Adrenal gland (tissue), 12 donors: Measurements from ENCODE around the gene CRELD2. TPM values are rescaled to one million over a fixed set of nuclear protein-coding genes. Genes with fewer than 3 reads are reported as not detected.

Experiments used
- DNase-seq, 7 donors: peaks; one replicate each; pipeline ENCODE4 v3.0.0-alpha.2; 2019 to 2020
- H3K27ac ChIP-seq, 5 donors: fragments of 200-600 bp; sonication (generic) in 4 of 5; 1 replicate in 3 of 5; 2 replicates in 2 of 5; pipeline versions ENCODE4 v1.5.1 to v1.8.0; 2016 to 2020; ENCODE audit warnings: mild to moderate bottlenecking in 1 of 5
- H3K27me3 ChIP-seq: fragments of 200-600 bp; 2 replicates; pipeline ENCODE4 v1.8.0; 2021
- H3K36me3 ChIP-seq, 2 donors: fragments of 200-600 bp; replicated peaks in 1 of 2; 1 replicate in 1 of 2; 2 replicates in 1 of 2; pipeline versions ENCODE4 v1.5.1 to v1.8.0; 2018 to 2022
- H3K4me1 ChIP-seq, 2 donors: fragments of 200-600 bp; replicated peaks in 1 of 2; 1 replicate in 1 of 2; 2 replicates in 1 of 2; pipeline versions ENCODE4 v1.5.1 to v1.8.0; 2018 to 2021
- H3K4me3 ChIP-seq, 4 donors: fragments of 200-600 bp; sonication (generic) in 3 of 4; one replicate each; pipeline ENCODE4 v1.5.1; 2016 to 2018
- H3K9me3 ChIP-seq, 3 donors: fragments of 200-600 bp; sonication (generic) in 1 of 3; replicated peaks in 1 of 3; 1 replicate in 2 of 3; 2 replicates in 1 of 3; pipeline versions ENCODE4 v1.5.1 to v1.8.0; 2016 to 2021
- CTCF ChIP-seq, 6 experiments: fragments of 450-650 bp in 4 of 6; fragments of 200-600 bp in 2 of 6; sonication (generic) in 1 of 6; IDR thresholded peaks; 1 replicate in 5 of 6; 2 replicates in 1 of 6; pipeline versions ENCODE4 v1.5.1 to v1.8.0; 2016 to 2021; ENCODE audit warnings: antibody characterized with exemption in 6 of 6, mild to moderate bottlenecking in 2 of 6, moderate library complexity in 1 of 6
- POLR2A ChIP-seq, 2 donors: fragments of 450-650 bp; IDR thresholded peaks; one replicate each; pipeline ENCODE4 v1.6.1; 2017; ENCODE audit warnings: antibody characterized with exemption in 2 of 2, mild to moderate bottlenecking in 2 of 2, moderate library complexity in 1 of 2
- WGBS, 4 donors: extraction: QIAGEN DNeasy Blood & Tissue Kit in 2 of 4; methylation state at CpG; one replicate each; pipeline versions ENCODE4 v1.1.5 to v1.1.7; 2013 to 2017; 5-methylcytosine and 5-hydroxymethylcytosine counted together
- intact Hi-C, 2 donors: fragments of 100-400 bp; cut with DNase I; formaldehyde crosslinking; loops; one replicate each; pipeline versions ENCODE4 v1.14.1 to v1.15.0; 2022 to 2023
- polyA plus RNA-seq, 3 donors: library from polyadenylated mRNA; stranded (reverse); fragments of 200-250 nt in 2 of 3; fragments of 350-450 nt in 1 of 3; fragmentation: Illumina TruSeq in 1 of 3; extraction: RNeasy Lipid Tissue Mini Kit (QIAGEN cat#74804) in 1 of 3; gene quantifications; one replicate each; pipeline ENCODE4 v1.2.3, GENCODE V29; 2013 to 2014
- total RNA-seq, 9 donors: library from RNA; depleted of rRNA in 4 of 9; stranded (reverse); fragments of >200 nt in 4 of 9; fragments of 120-200 nt in 1 of 9; fragmentation: NEBNext Ultra II Directional in 1 of 9; extraction: Animal tissue kit (Norgen Biotek cat#: 25700) in 1 of 9; gene quantifications; one replicate each; pipeline versions ENCODE4 v1.1.0 to v1.2.4, GENCODE V29; 2013 to 2023
- donor health status: healthy with polysubstance abuse.
- donor health status: Bipolar disorder and iron deficiency.
- donor health status: DM: yes; HTN: yes; CAD: no.
- donor health status: DM: no; HTN: no; CAD: no.
- donor health status: DM: no; HTN: no; CAD: no.
- donor health status: DM: yes; HTN: yes; CAD: no.

CRELD2 gene
- total and polyA plus RNA-seq, 12 donors: 14.5 to 63.4 (median 36.2) TPM

GRCh38 chr22:49956418-49956770 is 38.0 kb downstream of the CRELD2 start:
- H3K27ac ChIP-seq: peak overlapping the region in 1 of 5 donors; percentile 81
- no peaks in the 10 kb centered on the region for H3K36me3 ChIP-seq
- no peak overlapping the region for H3K4me3 ChIP-seq
- WGBS, 4 donors: 83 to 89% (median 85%) methylated on average over 6 to 15 of the region's 15 CpGs
- intact Hi-C loops: no loop called here
- peaks cover 4 to 25% of the 10 kb centered on the region in 2 donors for H3K4me1 ChIP-seq
- TF ChIP-seq CTCF (IDR thresholded peaks at IDR 0.05) (no peak), POLR2A (IDR thresholded peaks at IDR 0.05) (no peak)
- H3K27me3 ChIP-seq: no peaks in the 10 kb centered on the region
- no peaks in the 10 kb centered on the region for H3K9me3 ChIP-seq
- no peak for DNase-seq

GRCh38 chr22:49956914-49957825 is 38.7 kb downstream of the CRELD2 start:
- Histone ChIP-seq H3K4me3 (no peak overlapping the region), H3K27ac (peak overlapping the region in 1 of 5 donors; percentile 59), H3K9me3 (no peaks in the 10 kb centered on the region), H3K36me3 (no peaks in the 10 kb centered on the region), H3K27me3 (no peaks in the 10 kb centered on the region), H3K4me1 (peaks cover 4 to 25% of the 10 kb centered on the region in 2 donors)
- TF ChIP-seq CTCF (IDR thresholded peaks at IDR 0.05): no peak
- TF ChIP-seq POLR2A (IDR thresholded peaks at IDR 0.05): no peak
- intact Hi-C loops: no loop called here
- DNase-seq: peak in 2 of 7 donors; percentile 13 to 15
- WGBS, 4 donors: 89 to 93% (median 92%) methylated on average over 18 to 20 of the region's 20 CpGs

GRCh38 chr22:49957826-49958365 is 39.5 kb downstream of the CRELD2 start:
- intact Hi-C loops: no loop called here
- H3K36me3 ChIP-seq: peaks cover 0 to 4% of the 10 kb centered on the region in 2 donors
- TF ChIP-seq CTCF (IDR thresholded peaks at IDR 0.05) (no peak), POLR2A (IDR thresholded peaks at IDR 0.05) (no peak)
- no peaks in the 10 kb centered on the region for H3K27me3 ChIP-seq
- WGBS, 4 donors: 84 to 94% (median 92%) methylated on average over 6 to 12 of the region's 12 CpGs
- DNase-seq: peak in 2 of 7 donors; percentile 10 to 22
- H3K9me3 ChIP-seq: no peaks in the 10 kb centered on the region
- H3K27ac ChIP-seq: no peak overlapping the region
- no peak overlapping the region for H3K4me3 ChIP-seq
- peaks cover 8 to 27% of the 10 kb centered on the region in 2 donors for H3K4me1 ChIP-seq

- no peak overlapping the region for H3K4me3 ChIP-seq
- peaks cover 0 to 10% of the 10 kb centered on the region in 2 donors for H3K36me3 ChIP-seq
- WGBS, 4 donors: 89 to 94% (median 93%) methylated on average over 12 to 16 of the region's 16 CpGs
- no peaks in the 10 kb centered on the region for H3K9me3 ChIP-seq
- intact Hi-C loops: no loop called here
- DNase-seq: peak in 2 of 7 donors; percentile 8 to 24
- H3K27me3 ChIP-seq: no peaks in the 10 kb centered on the region
- no peak overlapping the region for H3K27ac ChIP-seq
- peaks cover 14 to 27% of the 10 kb centered on the region in 2 donors for H3K4me1 ChIP-seq
- TF ChIP-seq CTCF (IDR thresholded peaks at IDR 0.05): no peak
- no peak for TF ChIP-seq POLR2A (IDR thresholded peaks at IDR 0.05)
Observed at GRCh38 chr22:49958366-49958921, 40.0 kb downstream of the CRELD2 start.
